H9 (cell line): Measurements from ENCODE around the gene ZBTB17. TPM values are rescaled to one million over a fixed set of nuclear protein-coding genes. Genes with fewer than 3 reads are reported as not detected.
A peak's percentile ranks its signal among the peaks of the same experiment; 100 is the strongest.

Experiments
- DNase-seq: peaks from one replicate; pipeline ENCODE4 v3.0.0-alpha.2; 2017
- H2AFZ ChIP-seq: one replicate; pipeline ENCODE4 v1.6.1; 2013; ENCODE audit warnings: mild to moderate bottlenecking, low read length, control low read depth, moderate library complexity
- H2AK5ac ChIP-seq: 2 replicates; pipeline ENCODE4 v1.6.1; 2013; ENCODE audit warnings: low read length, control low read depth, mixed read lengths; ENCODE audit not compliant: insufficient read length
- H2BK120ac ChIP-seq: one replicate; pipeline ENCODE4 v1.6.1; 2013; ENCODE audit warnings: low read depth, mild to moderate bottlenecking, low read length, control low read depth, inconsistent platforms; ENCODE audit not compliant: poor library complexity, severe bottlenecking
- H2BK12ac ChIP-seq: 2 replicates; pipeline ENCODE4 v1.6.1; 2013; ENCODE audit warnings: low read length, control low read depth, mixed read lengths, low read depth; ENCODE audit not compliant: insufficient read length
- H2BK15ac ChIP-seq: 2 replicates; pipeline ENCODE4 v1.6.1; 2013; ENCODE audit warnings: low read depth, low read length, control low read depth
- H2BK20ac ChIP-seq: one replicate; pipeline ENCODE4 v1.6.1; 2013; ENCODE audit warnings: low read depth, mild to moderate bottlenecking, low read length, control low read depth, inconsistent platforms; ENCODE audit not compliant: poor library complexity, severe bottlenecking
- H2BK5ac ChIP-seq: 2 replicates; pipeline ENCODE4 v1.6.1; 2013; ENCODE audit warnings: low read length, control low read depth, mixed read lengths; ENCODE audit not compliant: insufficient read length
- H3K14ac ChIP-seq: 2 replicates; pipeline ENCODE4 v1.6.1; 2013; ENCODE audit warnings: low read length, control low read depth; ENCODE audit not compliant: insufficient read depth
- H3K18ac ChIP-seq: 2 replicates; pipeline ENCODE4 v1.6.1; 2013; ENCODE audit warnings: low read depth, mild to moderate bottlenecking, mixed read lengths, low read length, control low read depth; ENCODE audit not compliant: insufficient read length
- H3K23ac ChIP-seq: 2 replicates; pipeline ENCODE4 v1.6.1; 2013; ENCODE audit warnings: low read length, control low read depth, mixed read lengths, low read depth; ENCODE audit not compliant: insufficient read length
- H3K23me2 ChIP-seq: 2 replicates; pipeline ENCODE4 v1.6.1; 2013; ENCODE audit warnings: low read depth, mild to moderate bottlenecking, mixed read lengths, low read length, control low read depth; ENCODE audit not compliant: insufficient read length, poor library complexity, severe bottlenecking
- H3K27ac ChIP-seq: 2 replicates; pipeline ENCODE4 v1.5.1; 2013; ENCODE audit warnings: low read length, control low read depth, mixed read lengths, low read depth; ENCODE audit not compliant: insufficient read length
- H3K27me3 ChIP-seq: 2 replicates; pipeline ENCODE4 v1.6.1; 2013; ENCODE audit warnings: low read length, control low read depth, inconsistent platforms; ENCODE audit not compliant: insufficient read depth
- H3K4ac ChIP-seq: 2 replicates; pipeline ENCODE4 v1.6.1; 2013; ENCODE audit warnings: low read depth, mild to moderate bottlenecking, control low read depth, inconsistent platforms, low read length, moderate library complexity
- H3K4me1 ChIP-seq: 2 replicates; pipeline ENCODE4 v1.6.1; 2013; ENCODE audit warnings: low read length, control low read depth, inconsistent platforms; ENCODE audit not compliant: insufficient read depth
- H3K4me2 ChIP-seq: 2 replicates; pipeline ENCODE4 v1.6.1; 2013; ENCODE audit warnings: low read length, control low read depth, mixed read lengths; ENCODE audit not compliant: insufficient read length, insufficient read depth
- H3K56ac ChIP-seq: 2 replicates; pipeline ENCODE4 v1.6.1; 2013; ENCODE audit warnings: low read depth, mild to moderate bottlenecking, mixed read lengths, low read length, control low read depth; ENCODE audit not compliant: insufficient read length
- H3K79me1 ChIP-seq: 2 replicates; pipeline ENCODE4 v1.6.1; 2013; ENCODE audit warnings: low read depth, mild to moderate bottlenecking, moderate library complexity, low read length, control low read depth, inconsistent platforms; ENCODE audit not compliant: insufficient read depth, poor library complexity, severe bottlenecking
- H3K79me2 ChIP-seq: 2 replicates; pipeline ENCODE4 v1.6.1; 2013; ENCODE audit warnings: low read length, control low read depth, inconsistent platforms; ENCODE audit not compliant: insufficient read depth
- H3K9ac ChIP-seq: 2 replicates; pipeline ENCODE4 v1.6.1; 2013; ENCODE audit warnings: low read length, control low read depth, mixed read lengths; ENCODE audit not compliant: insufficient read length; ENCODE audit errors: extremely low read depth
- H3K9me3 ChIP-seq: one replicate; pipeline ENCODE4 v1.6.1; 2013; ENCODE audit warnings: low read depth, low read length, inconsistent platforms; ENCODE audit not compliant: control insufficient read depth
- H3T11ph ChIP-seq: one replicate; pipeline ENCODE4 v1.6.1; 2013; ENCODE audit warnings: mild to moderate bottlenecking, low read length, control low read depth, inconsistent platforms
- H4K20me1 ChIP-seq: one replicate; pipeline ENCODE4 v1.6.1; 2013; ENCODE audit not compliant: control insufficient read depth, insufficient read length, insufficient read depth
- H4K5ac ChIP-seq: 2 replicates; pipeline ENCODE4 v1.6.1; 2013; ENCODE audit warnings: low read depth, mild to moderate bottlenecking, mixed read lengths, low read length, control low read depth; ENCODE audit not compliant: insufficient read length
- H4K8ac ChIP-seq: replicated peaks from 2 replicates; pipeline ENCODE4 v1.6.1; 2013; ENCODE audit warnings: low read length, control low read depth, mixed read lengths, low read depth; ENCODE audit not compliant: insufficient read length
- H4K91ac ChIP-seq: 2 replicates; pipeline ENCODE4 v1.6.1; 2013; ENCODE audit warnings: low read depth, mild to moderate bottlenecking, moderate library complexity, mixed read lengths, low read length, control low read depth; ENCODE audit not compliant: insufficient read length
- H3K27ac Mint-ChIP-seq, 3 experiments: 2 replicates in 2 of 3; 3 replicates in 1 of 3; pipeline ENCODE4 v1.8.0; 2020 to 2021; ENCODE audit warnings: mixed read lengths in 3 of 3, mild to moderate bottlenecking in 1 of 3, moderate library complexity in 1 of 3
- H3K27me3 Mint-ChIP-seq: 2 replicates; pipeline ENCODE4 v1.8.0; 2021; ENCODE audit warnings: low read depth, mild to moderate bottlenecking, moderate library complexity, mixed read lengths
- H3K36me3 Mint-ChIP-seq, 3 experiments: 2 replicates in 2 of 3; 3 replicates in 1 of 3; pipeline ENCODE4 v1.8.0; 2020 to 2021; ENCODE audit warnings: low read depth in 3 of 3, mixed read lengths in 3 of 3; ENCODE audit not compliant: insufficient read depth in 1 of 3
- H3K4me1 Mint-ChIP-seq, 2 experiments: 2 replicates each; pipeline ENCODE4 v1.8.0; 2020; ENCODE audit warnings: mixed read lengths in 2 of 2
- H3K4me3 Mint-ChIP-seq, 2 experiments: 2 replicates in 1 of 2; 3 replicates in 1 of 2; pipeline ENCODE4 v1.8.0; 2020 to 2021; ENCODE audit warnings: mild to moderate bottlenecking in 2 of 2, mixed read lengths in 2 of 2, moderate library complexity in 1 of 2
- H3K9me3 Mint-ChIP-seq, 2 experiments: 2 replicates in 1 of 2; 3 replicates in 1 of 2; pipeline ENCODE4 v1.8.0; 2020; ENCODE audit warnings: mild to moderate bottlenecking in 2 of 2, mixed read lengths in 2 of 2, moderate library complexity in 1 of 2
- WGBS: extraction: QIAGEN DNeasy Blood & Tissue Kit; methylation state at CpG from one replicate; pipeline ENCODE4 v1.1.7; 2013; ENCODE audit warnings: missing lambda C conversion rate, low lambda C conversion rate, mixed read lengths; ENCODE audit not compliant: insufficient read length; ENCODE audit errors: extremely low coverage; 5-methylcytosine and 5-hydroxymethylcytosine counted together
- total RNA-seq: library from RNA; stranded (reverse); gene quantifications from 2 replicates; pipeline ENCODE4 v1.2.1, GENCODE V29; 2021
- TF ChIP-seq, protein P1 (sequence below): fragments of 200-600 bp; sonication (generic); conservative IDR thresholded peaks from 3 replicates; pipeline ENCODE4 v1.8.0; 2021; ENCODE audit warnings: antibody characterized with exemption, mild to moderate bottlenecking

ZBTB17 gene
- total RNA-seq, 1 experiment from 2014 or later: 16.5 TPM

DNA sequence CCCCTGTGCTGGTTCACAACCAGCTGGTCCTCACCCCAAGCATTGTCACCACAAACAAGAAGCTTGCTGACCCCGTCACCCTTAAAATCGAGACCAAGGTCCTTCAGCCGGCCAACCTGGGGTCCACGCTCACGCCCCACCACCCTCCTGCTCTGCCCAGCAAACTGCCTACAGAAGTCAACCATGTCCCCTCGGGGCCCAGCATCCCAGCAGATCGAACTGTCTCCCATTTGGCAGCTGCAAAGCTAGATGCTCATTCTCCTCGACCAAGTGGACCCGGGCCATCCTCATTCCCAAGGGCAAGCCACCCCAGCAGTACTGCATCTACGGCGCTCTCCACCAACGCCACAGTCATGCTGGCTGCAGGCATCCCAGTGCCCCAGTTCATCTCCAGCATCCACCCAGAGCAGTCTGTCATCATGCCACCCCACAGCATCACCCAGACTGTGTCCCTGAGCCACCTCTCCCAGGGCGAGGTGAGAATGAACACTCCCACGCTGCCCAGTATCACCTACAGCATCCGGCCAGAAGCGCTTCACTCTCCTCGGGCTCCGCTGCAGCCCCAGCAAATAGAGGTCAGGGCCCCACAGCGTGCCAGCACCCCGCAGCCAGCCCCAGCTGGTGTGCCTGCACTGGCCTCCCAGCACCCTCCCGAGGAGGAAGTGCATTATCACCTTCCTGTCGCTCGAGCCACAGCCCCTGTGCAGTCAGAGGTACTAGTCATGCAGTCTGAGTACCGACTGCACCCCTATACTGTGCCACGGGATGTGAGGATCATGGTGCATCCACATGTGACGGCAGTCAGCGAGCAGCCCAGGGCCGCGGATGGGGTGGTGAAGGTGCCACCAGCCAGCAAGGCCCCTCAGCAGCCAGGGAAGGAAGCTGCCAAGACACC lies 40.6 kb downstream of the ZBTB17 start:
- no peaks in the 10 kb centered on the region for H3K9me3 Mint-ChIP-seq

More for the DNA sequence above, 40.6 kb downstream of the ZBTB17 start:
- no peak overlapping the region for H2BK120ac ChIP-seq
- H4K5ac ChIP-seq: no peak overlapping the region
- H3K4me2 ChIP-seq: no peak overlapping the region
- no peak overlapping the region for H3K14ac ChIP-seq
- H2BK20ac ChIP-seq: no peak overlapping the region
- H3T11ph ChIP-seq: no peak overlapping the region
- no peaks in the 10 kb centered on the region for H3K27me3 ChIP-seq
- no peaks in the 10 kb centered on the region for H3K79me1 ChIP-seq
- H3K27me3 Mint-ChIP-seq: no peaks in the 10 kb centered on the region
- H4K8ac ChIP-seq: no peak overlapping the region
- H3K4me1 ChIP-seq: no peaks in the 10 kb centered on the region
- peaks cover 61 to 91% (median 87%) of the 10 kb centered on the region in 3 experiments for H3K36me3 Mint-ChIP-seq
- H3K4me3 Mint-ChIP-seq: no peak overlapping the region
- H3K79me2 ChIP-seq: no peaks in the 10 kb centered on the region
- H2AFZ ChIP-seq: no peak overlapping the region
- no peaks in the 10 kb centered on the region for H3K23me2 ChIP-seq
- H3K4ac ChIP-seq: no peak overlapping the region
- H3K56ac ChIP-seq: no peak overlapping the region
- H3K27ac Mint-ChIP-seq: peak overlapping the region in 2 of 3 experiments; percentile 52 to 70; a peak in 4 of 7 replicates
- H3K4me1 Mint-ChIP-seq: peaks cover 5 to 6% of the 10 kb centered on the region in 2 experiments
- H3K23ac ChIP-seq: no peak overlapping the region
- no peak overlapping the region for H2BK12ac ChIP-seq
- H2AK5ac ChIP-seq: no peak overlapping the region
- H2BK15ac ChIP-seq: no peak overlapping the region
- no peak overlapping the region for H2BK5ac ChIP-seq
- H3K9me3 ChIP-seq: no peaks in the 10 kb centered on the region
- no peak overlapping the region for H3K9ac ChIP-seq
- no peak overlapping the region for H3K18ac ChIP-seq
- no peaks in the 10 kb centered on the region for H4K20me1 ChIP-seq
- H4K91ac ChIP-seq: no peak overlapping the region
- DNase-seq: no peak
- TF ChIP-seq, protein P1, sequence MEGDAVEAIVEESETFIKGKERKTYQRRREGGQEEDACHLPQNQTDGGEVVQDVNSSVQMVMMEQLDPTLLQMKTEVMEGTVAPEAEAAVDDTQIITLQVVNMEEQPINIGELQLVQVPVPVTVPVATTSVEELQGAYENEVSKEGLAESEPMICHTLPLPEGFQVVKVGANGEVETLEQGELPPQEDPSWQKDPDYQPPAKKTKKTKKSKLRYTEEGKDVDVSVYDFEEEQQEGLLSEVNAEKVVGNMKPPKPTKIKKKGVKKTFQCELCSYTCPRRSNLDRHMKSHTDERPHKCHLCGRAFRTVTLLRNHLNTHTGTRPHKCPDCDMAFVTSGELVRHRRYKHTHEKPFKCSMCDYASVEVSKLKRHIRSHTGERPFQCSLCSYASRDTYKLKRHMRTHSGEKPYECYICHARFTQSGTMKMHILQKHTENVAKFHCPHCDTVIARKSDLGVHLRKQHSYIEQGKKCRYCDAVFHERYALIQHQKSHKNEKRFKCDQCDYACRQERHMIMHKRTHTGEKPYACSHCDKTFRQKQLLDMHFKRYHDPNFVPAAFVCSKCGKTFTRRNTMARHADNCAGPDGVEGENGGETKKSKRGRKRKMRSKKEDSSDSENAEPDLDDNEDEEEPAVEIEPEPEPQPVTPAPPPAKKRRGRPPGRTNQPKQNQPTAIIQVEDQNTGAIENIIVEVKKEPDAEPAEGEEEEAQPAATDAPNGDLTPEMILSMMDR: no peak
- H3K27ac ChIP-seq: no peak overlapping the region
- no CpG with 5 or more reads among the region's 29 CpGs for WGBS
